BJ (cell line): Measurements from ENCODE around the gene TECPR2. TPM values are rescaled to one million over a fixed set of nuclear protein-coding genes. Genes with fewer than 3 reads are reported as not detected.

Experiments used
- CTCF ChIA-PET: fragments of 350-600 bp; formaldehyde crosslinking; extraction: SDS; loops from one replicate; lab custom pipeline; 2021; ENCODE audit warnings: antibody characterized with exemption, inconsistent platforms; lab: Yijun Ruan, JAX
- POLR2A ChIA-PET: fragments of 300-600 bp; sonication (Branson Sonifier 250); formaldehyde crosslinking; extraction: SDS; loops from one replicate; lab custom pipeline; 2021; ENCODE audit warnings: antibody characterized with exemption; lab: Charles Lee
- DNase-seq: peaks from one replicate; pipeline ENCODE4 v3.0.0-alpha.2; 2011; ENCODE audit warnings: low read depth
- H3K27me3 ChIP-seq: 2 replicates; pipeline ENCODE4 v1.6.0; 2011; ENCODE audit warnings: low read length; ENCODE audit not compliant: control insufficient read depth, insufficient read depth
- H3K36me3 ChIP-seq: 2 replicates; pipeline ENCODE4 v1.5.1; 2011; ENCODE audit warnings: low read length; ENCODE audit not compliant: control insufficient read depth, insufficient read depth
- H3K4me3 ChIP-seq: 2 replicates; pipeline ENCODE4 v1.5.1; 2011; ENCODE audit warnings: low read depth, mild to moderate bottlenecking, control low read depth, low read length
- polyA plus RNA-seq: library from polyadenylated mRNA; depleted of rRNA; stranded (reverse); fragments of >200 nt; gene quantifications from 2 replicates; pipeline ENCODE4 v1.2.3, GENCODE V29; 2011
- TF ChIP-seq, protein P1 (sequence below): IDR thresholded peaks from 2 replicates; pipeline ENCODE4 v1.5.1; 2011; ENCODE audit warnings: low read depth, mild to moderate bottlenecking, control low read depth, inconsistent platforms, low read length, moderate library complexity; ENCODE audit not compliant: insufficient read depth

The TECPR2 gene
- polyA plus RNA-seq, 1 experiment: 11.7 TPM

DNA sequence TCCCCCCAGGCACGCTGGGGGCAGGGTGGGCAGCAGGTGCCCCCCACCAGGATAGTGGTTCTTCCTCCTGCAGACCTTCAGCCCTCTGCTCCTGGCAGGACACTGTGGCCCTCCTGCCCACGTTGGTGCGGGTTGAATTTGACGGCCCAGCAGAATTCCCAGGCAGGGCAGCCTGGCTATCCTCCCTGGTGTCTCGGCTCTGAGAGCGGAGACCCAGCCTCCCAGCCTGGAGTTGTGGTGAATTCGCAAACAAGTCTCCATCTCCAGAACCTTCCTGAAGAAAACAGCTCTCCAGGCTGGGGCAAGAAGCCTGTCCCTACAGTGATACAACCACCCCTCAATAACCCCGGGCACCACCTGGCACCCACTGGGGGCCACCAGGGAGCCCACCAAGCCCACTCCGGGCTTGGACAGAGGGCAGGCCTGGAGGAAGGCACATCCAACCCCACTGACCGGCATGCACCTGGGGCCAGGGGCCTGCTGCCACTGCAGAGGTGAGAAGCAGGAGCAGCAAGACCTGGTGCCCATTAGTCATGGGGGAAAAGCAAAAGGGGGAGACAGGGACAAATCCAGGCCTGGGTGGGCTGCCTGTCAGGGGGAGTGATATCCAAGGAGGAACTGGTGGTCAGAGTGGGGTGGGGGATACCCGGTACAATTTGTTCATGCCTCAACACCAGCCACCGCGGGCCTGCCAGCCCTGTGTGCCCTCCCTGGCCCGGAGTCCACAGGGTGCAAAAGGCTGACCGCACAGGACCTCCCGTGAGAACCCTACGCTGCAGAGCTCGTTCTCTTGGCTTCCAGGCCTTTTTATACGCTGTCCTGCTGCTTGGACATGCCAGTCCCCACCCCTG is 143.3 kb downstream of the TECPR2 start:
- TF ChIP-seq, protein P1, sequence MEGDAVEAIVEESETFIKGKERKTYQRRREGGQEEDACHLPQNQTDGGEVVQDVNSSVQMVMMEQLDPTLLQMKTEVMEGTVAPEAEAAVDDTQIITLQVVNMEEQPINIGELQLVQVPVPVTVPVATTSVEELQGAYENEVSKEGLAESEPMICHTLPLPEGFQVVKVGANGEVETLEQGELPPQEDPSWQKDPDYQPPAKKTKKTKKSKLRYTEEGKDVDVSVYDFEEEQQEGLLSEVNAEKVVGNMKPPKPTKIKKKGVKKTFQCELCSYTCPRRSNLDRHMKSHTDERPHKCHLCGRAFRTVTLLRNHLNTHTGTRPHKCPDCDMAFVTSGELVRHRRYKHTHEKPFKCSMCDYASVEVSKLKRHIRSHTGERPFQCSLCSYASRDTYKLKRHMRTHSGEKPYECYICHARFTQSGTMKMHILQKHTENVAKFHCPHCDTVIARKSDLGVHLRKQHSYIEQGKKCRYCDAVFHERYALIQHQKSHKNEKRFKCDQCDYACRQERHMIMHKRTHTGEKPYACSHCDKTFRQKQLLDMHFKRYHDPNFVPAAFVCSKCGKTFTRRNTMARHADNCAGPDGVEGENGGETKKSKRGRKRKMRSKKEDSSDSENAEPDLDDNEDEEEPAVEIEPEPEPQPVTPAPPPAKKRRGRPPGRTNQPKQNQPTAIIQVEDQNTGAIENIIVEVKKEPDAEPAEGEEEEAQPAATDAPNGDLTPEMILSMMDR: no peak
- ChIA-PET CTCF (interaction anchor here (0.6 to 1.1 kb wide), 2 partner anchors 10 to 19 kb away, joined by 3 read pairs; no protein-coding TSS in a partner anchor), POLR2A (no interaction called here)
- DNase-seq: no peak
- H3K27me3 ChIP-seq: no peaks in the 10 kb centered on the region
- H3K36me3 ChIP-seq: no peaks in the 10 kb centered on the region
- no peak overlapping the region for H3K4me3 ChIP-seq

DNA sequence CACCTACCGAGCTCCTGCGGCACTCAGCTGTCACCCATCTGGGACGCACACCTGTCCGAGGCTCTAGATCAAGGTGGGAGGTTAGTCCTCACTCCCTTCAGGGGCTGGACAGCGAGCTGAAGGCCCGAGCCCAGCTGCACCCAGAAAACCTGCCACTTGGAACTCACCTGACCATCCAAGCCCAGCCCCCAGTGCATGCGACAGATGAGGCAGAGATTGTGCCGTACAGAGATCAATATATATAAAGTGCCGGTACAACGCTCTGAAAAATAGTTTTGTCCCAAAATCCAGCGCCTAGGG is 143.8 kb downstream of the TECPR2 start:
- H3K36me3 ChIP-seq: no peaks in the 10 kb centered on the region
- H3K27me3 ChIP-seq: no peaks in the 10 kb centered on the region
- no peak overlapping the region for H3K4me3 ChIP-seq
- CTCF ChIA-PET: interaction anchor here (0.6 to 1.1 kb wide), 2 partner anchors 10 to 18 kb away, joined by 3 read pairs; no protein-coding TSS in a partner anchor
- no peak for DNase-seq
- POLR2A ChIA-PET: no interaction called here
- TF ChIP-seq, protein P1: no peak

DNA sequence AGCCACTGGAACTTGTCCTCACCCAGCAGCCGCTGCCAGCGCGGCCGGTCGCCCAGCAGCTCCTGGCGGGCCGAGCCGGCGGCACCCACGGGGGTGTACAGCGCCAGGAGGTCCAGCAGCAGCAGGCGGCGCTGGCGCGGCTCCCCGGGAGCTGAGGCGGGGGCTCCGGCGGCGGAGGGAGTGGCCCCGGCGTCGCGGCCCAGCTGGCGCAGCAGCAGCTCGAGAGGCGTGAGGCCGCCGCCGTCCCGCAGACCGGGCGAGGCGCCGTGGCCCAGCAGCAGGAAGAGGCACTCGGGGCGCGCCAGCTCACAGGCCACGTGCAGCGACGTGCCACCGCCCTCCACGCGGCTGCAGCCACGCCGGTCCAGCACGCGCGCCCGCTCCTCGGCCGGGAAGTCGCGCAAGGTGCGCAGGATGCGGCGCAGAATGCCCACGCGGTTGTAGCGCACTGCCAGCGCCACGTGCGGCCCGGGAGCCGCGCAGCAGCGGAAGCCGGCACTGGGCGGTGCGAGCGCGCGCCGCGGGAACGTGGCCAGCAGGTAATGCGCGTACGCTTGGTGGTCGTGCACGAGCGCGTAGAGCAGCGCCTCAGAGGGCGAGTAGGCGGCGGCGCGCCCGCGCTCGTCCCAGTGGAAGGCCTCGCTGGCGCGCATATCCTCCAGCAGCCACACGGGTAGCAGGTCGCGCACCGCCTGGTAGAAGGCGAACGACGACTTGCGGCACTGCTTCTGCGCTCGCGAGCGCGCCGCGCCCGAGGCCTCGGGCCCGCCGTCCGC is 144.5 kb downstream of the TECPR2 start:
- CTCF ChIA-PET: interaction anchor here (0.6 to 1.5 kb wide), 4 partner anchors 9 to 131 kb away, joined by 3 to 5 read pairs (median 4); no protein-coding TSS in a partner anchor
- POLR2A ChIA-PET: no interaction called here
- no peak for DNase-seq
- Histone ChIP-seq H3K36me3 (no peaks in the 10 kb centered on the region), H3K4me3 (no peak overlapping the region), H3K27me3 (no peaks in the 10 kb centered on the region)
- TF ChIP-seq, protein P1: no peak

DNA sequence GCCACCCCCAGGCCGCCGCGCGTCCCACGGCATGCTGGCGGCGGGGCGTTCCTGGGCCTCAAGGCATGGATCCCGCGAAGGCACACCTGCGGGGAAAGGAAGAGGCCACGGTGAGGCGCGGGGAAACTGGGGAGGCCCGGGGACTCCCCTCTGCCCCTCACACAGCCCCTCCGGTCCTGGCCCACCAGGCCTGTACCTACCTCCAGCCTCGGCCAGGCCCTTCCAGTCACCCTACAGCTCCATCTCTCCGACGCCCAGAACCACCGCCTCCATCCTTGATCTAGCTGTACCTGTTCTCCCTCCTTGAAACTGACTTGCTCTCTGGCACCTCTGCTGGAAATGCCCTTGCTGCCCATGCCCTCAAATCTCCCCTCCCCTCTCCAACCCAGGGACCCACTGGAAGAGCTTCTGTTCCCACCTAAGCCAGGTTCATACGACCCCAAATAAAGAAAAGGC is 145.1 kb downstream of the TECPR2 start:
- TF ChIP-seq, protein P1: no peak

DNA sequence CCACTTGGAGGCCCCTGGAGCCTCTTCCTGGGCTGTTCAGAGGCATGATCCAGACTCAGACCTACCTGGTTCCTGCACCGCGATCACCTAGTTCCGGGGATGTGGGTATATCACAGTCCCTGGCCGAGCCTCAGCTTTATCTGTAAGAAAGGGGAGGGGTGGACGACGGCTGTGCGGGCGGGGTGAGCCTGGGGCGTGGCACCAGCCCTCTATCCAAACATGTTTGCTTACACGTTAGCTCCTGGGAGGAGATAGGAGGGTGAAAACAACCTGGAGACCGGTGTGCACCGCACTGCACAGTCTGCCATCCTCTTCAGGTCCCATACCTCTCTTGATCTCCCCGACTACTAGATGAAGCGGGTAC is 145.7 kb downstream of the TECPR2 start:
- CTCF ChIA-PET: interaction anchor here (1.4 to 1.5 kb wide), 2 partner anchors 16 to 71 kb away, joined by 5 to 6 read pairs; no protein-coding TSS in a partner anchor
- Histone ChIP-seq H3K27me3 (no peaks in the 10 kb centered on the region), H3K36me3 (no peaks in the 10 kb centered on the region), H3K4me3 (no peak overlapping the region)
- no peak for DNase-seq
- POLR2A ChIA-PET: no interaction called here
- TF ChIP-seq, protein P1: no peak

More for the DNA sequence above, 145.1 kb downstream of the TECPR2 start:
- no peaks in the 10 kb centered on the region for H3K36me3 ChIP-seq
- ChIA-PET CTCF (interaction anchor here (0.6 to 1.5 kb wide), 3 partner anchors 16 to 130 kb away, joined by 5 to 6 read pairs (median 5); no protein-coding TSS in a partner anchor), POLR2A (no interaction called here)
- no peak overlapping the region for H3K4me3 ChIP-seq
- DNase-seq: no peak
- H3K27me3 ChIP-seq: no peaks in the 10 kb centered on the region
